ENCODE measurements around the gene DLG1. TPM values are rescaled to one million over a fixed set of nuclear protein-coding genes. Genes with fewer than 3 reads are reported as not detected.

DLG1 gene
- total RNA-seq, 1 experiment from 2014 or later = 89.8 TPM

- Histone ChIP-seq H3K27ac (ENCODE audit: low read depth, low read length) (no peak overlapping the region), H3K36me3 (ENCODE audit: control insufficient read depth in 1 of 2, insufficient read depth in 2 of 2, low read length in 2 of 2) (no peaks in the 10 kb centered on the region), H3K4me1 (ENCODE audit: control insufficient read depth in 1 of 2, insufficient read depth in 2 of 2, low read length in 2 of 2) (peaks cover 13 to 30% of the 10 kb centered on the region in 2 experiments; a peak in 3 of 4 replicates), H3K9me3 (ENCODE audit: control insufficient read depth in 1 of 2, insufficient read depth in 1 of 2, low read depth in 1 of 2, low read length in 2 of 2) (no peaks in the 10 kb centered on the region), H3K4me2 (ENCODE audit: low read length) (no peak overlapping the region), H2AFZ (ENCODE audit: low read depth, low read length, poor library complexity, severe bottlenecking) (no peak overlapping the region), H3K9me2 (ENCODE audit: insufficient read depth) (no peaks in the 10 kb centered on the region), H4K20me1 (ENCODE audit: insufficient read depth) (no peaks in the 10 kb centered on the region), H3K4me3 (replicated peaks in 1 of 2; ENCODE audit: low read depth in 1 of 2, low read length in 2 of 2) (no peak overlapping the region), H3K27me3 (ENCODE audit: insufficient read depth, low read length) (no peaks in the 10 kb centered on the region), H3K79me2 (ENCODE audit: insufficient read depth, low read length) (no peaks in the 10 kb centered on the region), H3K9ac (ENCODE audit: low read length) (no peak overlapping the region)
- ChIA-PET POLR2A (no interaction called here), RAD21 (ENCODE audit: low non-redundant PET in 1 of 2, low total read pairs in 2 of 2, uncharacterized antibody in 2 of 2, unreplicated experiment in 2 of 2) (no interaction called here), CTCF (no interaction called here)
- no TSS peak for BruUV-seq (replicated peaks)
- TF ChIP-seq CEBPB (IDR thresholded peaks at IDR 0.05; ENCODE audit: low read depth) (no peak), ZFX (IDR thresholded peaks at IDR 0.05) (no peak), TCF7L2 (IDR thresholded peaks at IDR 0.05; ENCODE audit: borderline replicate concordance, extremely low read depth, insufficient read depth, insufficient read length) (no peak), CBX3 (IDR thresholded peaks at IDR 0.05; ENCODE audit: low read depth) (no peak), ZBTB33 (IDR thresholded peaks at IDR 0.05; ENCODE audit: extremely low read depth, insufficient replicate concordance, low read length) (no peak), POLR2AphosphoS5 (IDR thresholded peaks at IDR 0.05; ENCODE audit: low read depth, low read length) (no peak), RAD21 (IDR thresholded peaks at IDR 0.05; ENCODE audit: low read depth) (no peak), JUND (IDR thresholded peaks at IDR 0.05) (no peak), EZH2 (IDR thresholded peaks at IDR 0.05) (no peak), EGR1 (IDR thresholded peaks at IDR 0.05; ENCODE audit: low read depth) (no peak), FOSL1 (IDR thresholded peaks at IDR 0.05; ENCODE audit: low read depth) (no peak), POLR2A (IDR thresholded peaks at IDR 0.05; ENCODE audit: borderline replicate concordance, extremely low read depth, insufficient read depth, insufficient read length) (no peak), SRF (IDR thresholded peaks at IDR 0.05; ENCODE audit: low read depth) (no peak), ZNF274 (IDR thresholded peaks at IDR 0.05; ENCODE audit: low read depth, low read length) (no peak), CTCF (IDR thresholded peaks at IDR 0.05 in 2 of 3, conservative IDR thresholded peaks at IDR 0.05 in 1 of 3; ENCODE audit: borderline replicate concordance in 1 of 3, insufficient read depth in 1 of 3, low read depth in 2 of 3, low read length in 2 of 3) (no peak), SP1 (IDR thresholded peaks at IDR 0.05; ENCODE audit: low read depth) (no peak), YY1 (IDR thresholded peaks at IDR 0.05; ENCODE audit: extremely low read depth, insufficient replicate concordance, low read depth, low read length) (no peak)
- TF ChIP-seq, protein P1, sequence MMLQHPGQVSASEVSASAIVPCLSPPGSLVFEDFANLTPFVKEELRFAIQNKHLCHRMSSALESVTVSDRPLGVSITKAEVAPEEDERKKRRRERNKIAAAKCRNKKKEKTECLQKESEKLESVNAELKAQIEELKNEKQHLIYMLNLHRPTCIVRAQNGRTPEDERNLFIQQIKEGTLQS (IDR thresholded peaks at IDR 0.05) = no peak
- TF ChIP-seq, protein P2, sequence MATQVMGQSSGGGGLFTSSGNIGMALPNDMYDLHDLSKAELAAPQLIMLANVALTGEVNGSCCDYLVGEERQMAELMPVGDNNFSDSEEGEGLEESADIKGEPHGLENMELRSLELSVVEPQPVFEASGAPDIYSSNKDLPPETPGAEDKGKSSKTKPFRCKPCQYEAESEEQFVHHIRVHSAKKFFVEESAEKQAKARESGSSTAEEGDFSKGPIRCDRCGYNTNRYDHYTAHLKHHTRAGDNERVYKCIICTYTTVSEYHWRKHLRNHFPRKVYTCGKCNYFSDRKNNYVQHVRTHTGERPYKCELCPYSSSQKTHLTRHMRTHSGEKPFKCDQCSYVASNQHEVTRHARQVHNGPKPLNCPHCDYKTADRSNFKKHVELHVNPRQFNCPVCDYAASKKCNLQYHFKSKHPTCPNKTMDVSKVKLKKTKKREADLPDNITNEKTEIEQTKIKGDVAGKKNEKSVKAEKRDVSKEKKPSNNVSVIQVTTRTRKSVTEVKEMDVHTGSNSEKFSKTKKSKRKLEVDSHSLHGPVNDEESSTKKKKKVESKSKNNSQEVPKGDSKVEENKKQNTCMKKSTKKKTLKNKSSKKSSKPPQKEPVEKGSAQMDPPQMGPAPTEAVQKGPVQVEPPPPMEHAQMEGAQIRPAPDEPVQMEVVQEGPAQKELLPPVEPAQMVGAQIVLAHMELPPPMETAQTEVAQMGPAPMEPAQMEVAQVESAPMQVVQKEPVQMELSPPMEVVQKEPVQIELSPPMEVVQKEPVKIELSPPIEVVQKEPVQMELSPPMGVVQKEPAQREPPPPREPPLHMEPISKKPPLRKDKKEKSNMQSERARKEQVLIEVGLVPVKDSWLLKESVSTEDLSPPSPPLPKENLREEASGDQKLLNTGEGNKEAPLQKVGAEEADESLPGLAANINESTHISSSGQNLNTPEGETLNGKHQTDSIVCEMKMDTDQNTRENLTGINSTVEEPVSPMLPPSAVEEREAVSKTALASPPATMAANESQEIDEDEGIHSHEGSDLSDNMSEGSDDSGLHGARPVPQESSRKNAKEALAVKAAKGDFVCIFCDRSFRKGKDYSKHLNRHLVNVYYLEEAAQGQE (IDR thresholded peaks at IDR 0.05; ENCODE audit: low read depth) = no peak
- TF ChIP-seq, protein P3, sequence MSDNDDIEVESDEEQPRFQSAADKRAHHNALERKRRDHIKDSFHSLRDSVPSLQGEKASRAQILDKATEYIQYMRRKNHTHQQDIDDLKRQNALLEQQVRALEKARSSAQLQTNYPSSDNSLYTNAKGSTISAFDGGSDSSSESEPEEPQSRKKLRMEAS (IDR thresholded peaks at IDR 0.05) = no peak
- no peak for DNase-seq (ENCODE audit: low read depth, low spot score)
- ATAC-seq = no peak
- intact Hi-C loops (cut with micrococcal nuclease) = no loop called here
Observed at GRCh38 chr3:197008436-197009209, 289.8 kb downstream of the DLG1 start.

All from HCT116 (cell line).